Measurements from ENCODE around the gene ATP2C1. TPM values are rescaled to one million over a fixed set of nuclear protein-coding genes. Genes with fewer than 3 reads are reported as not detected.

Gene ATP2C1
- total RNA-seq, 1 donor from 2014 or later: 161 TPM

GRCh38 chr3:131004603-131005002 lies 110.7 kb downstream of the ATP2C1 start:
- no peaks in the 10 kb centered on the region for H3K27me3 Mint-ChIP-seq (ENCODE audit: insufficient read depth, low read depth)
- Histone ChIP-seq H4K20me1 (ENCODE audit: low read depth) (no peaks in the 10 kb centered on the region), H3K27me3 (no peaks in the 10 kb centered on the region), H3F3A (ENCODE audit: low read depth) (no peaks in the 10 kb centered on the region), H3K79me2 (ENCODE audit: low read depth) (no peaks in the 10 kb centered on the region), H2AFZ (replicated peaks) (no peak overlapping the region), H3K4me1 (no peaks in the 10 kb centered on the region), H3K9me3 (ENCODE audit: low read depth) (no peaks in the 10 kb centered on the region), H3K9ac (no peak overlapping the region), H3K27ac (no peak overlapping the region), H3K36me3 (peaks cover 12% of the 10 kb centered on the region), H3K4me2 (no peak overlapping the region), H3K4me3 (no peak overlapping the region)
- H3K36me3 Mint-ChIP-seq: peaks cover 12% of the 10 kb centered on the region
- H3K4me1 Mint-ChIP-seq: no peaks in the 10 kb centered on the region
- no peak for DNase-seq (ENCODE audit: low spot score)
- no peak overlapping the region for H3K4me3 Mint-ChIP-seq
- no peak overlapping the region for H3K27ac Mint-ChIP-seq
- no peaks in the 10 kb centered on the region for H3K9me3 Mint-ChIP-seq
- no peak for TF ChIP-seq EZH2 (IDR thresholded peaks at IDR 0.05)
- TF ChIP-seq EZH2phosphoT487 (IDR thresholded peaks at IDR 0.05): no peak
- no peak for TF ChIP-seq CTCF (IDR thresholded peaks at IDR 0.05)

GRCh38 chr3:131007256-131007655 lies 113.4 kb downstream of the ATP2C1 start:
- Histone ChIP-seq H3K4me2 (no peak overlapping the region), H3K27ac (no peak overlapping the region), H4K20me1 (ENCODE audit: low read depth) (no peaks in the 10 kb centered on the region), H3K36me3 (no peaks in the 10 kb centered on the region), H2AFZ (replicated peaks) (no peak overlapping the region), H3K4me1 (no peaks in the 10 kb centered on the region), H3K9ac (no peak overlapping the region), H3K79me2 (ENCODE audit: low read depth) (no peaks in the 10 kb centered on the region), H3K27me3 (no peaks in the 10 kb centered on the region), H3K9me3 (ENCODE audit: low read depth) (no peaks in the 10 kb centered on the region), H3K4me3 (no peak overlapping the region), H3F3A (ENCODE audit: low read depth) (no peaks in the 10 kb centered on the region)
- Mint-ChIP-seq H3K27me3 (ENCODE audit: insufficient read depth, low read depth) (no peaks in the 10 kb centered on the region), H3K4me3 (no peak overlapping the region), H3K27ac (no peak overlapping the region), H3K36me3 (peaks cover 16% of the 10 kb centered on the region), H3K9me3 (no peaks in the 10 kb centered on the region), H3K4me1 (no peaks in the 10 kb centered on the region)
- no peak for TF ChIP-seq EZH2 (IDR thresholded peaks at IDR 0.05)
- DNase-seq (ENCODE audit: low spot score): no peak

- Histone ChIP-seq H3K4me2 (no peak overlapping the region), H3K79me2 (ENCODE audit: low read depth) (no peaks in the 10 kb centered on the region), H2AFZ (replicated peaks) (no peak overlapping the region), H3K36me3 (no peaks in the 10 kb centered on the region), H3K27ac (no peak overlapping the region), H4K20me1 (ENCODE audit: low read depth) (no peaks in the 10 kb centered on the region), H3K9me3 (ENCODE audit: low read depth) (no peaks in the 10 kb centered on the region), H3K4me1 (no peaks in the 10 kb centered on the region), H3K9ac (no peak overlapping the region), H3K4me3 (no peak overlapping the region), H3K27me3 (no peaks in the 10 kb centered on the region), H3F3A (ENCODE audit: low read depth) (no peaks in the 10 kb centered on the region)
- H3K36me3 Mint-ChIP-seq: peaks cover 16% of the 10 kb centered on the region
- H3K4me3 Mint-ChIP-seq: no peak overlapping the region
- no peak overlapping the region for H3K27ac Mint-ChIP-seq
- no peaks in the 10 kb centered on the region for H3K4me1 Mint-ChIP-seq
- TF ChIP-seq EZH2 (IDR thresholded peaks at IDR 0.05): no peak
- TF ChIP-seq CTCF (IDR thresholded peaks at IDR 0.05): no peak
- no peak for TF ChIP-seq EZH2phosphoT487 (IDR thresholded peaks at IDR 0.05)
- H3K9me3 Mint-ChIP-seq: no peaks in the 10 kb centered on the region
- no peaks in the 10 kb centered on the region for H3K27me3 Mint-ChIP-seq (ENCODE audit: insufficient read depth, low read depth)
- no peak for DNase-seq (ENCODE audit: low spot score)
These were observed 113.9 kb downstream of the ATP2C1 start for GRCh38 chr3:131007782-131008181.

GRCh38 chr3:131008326-131008725 lies 114.4 kb downstream of the ATP2C1 start:
- Mint-ChIP-seq H3K4me1 (no peaks in the 10 kb centered on the region), H3K4me3 (no peak overlapping the region)
- H3K4me1 ChIP-seq: no peaks in the 10 kb centered on the region

More at GRCh38 chr3:131008326-131008725, 114.4 kb downstream of the ATP2C1 start:
- Histone ChIP-seq H3K79me2 (ENCODE audit: low read depth) (no peaks in the 10 kb centered on the region), H4K20me1 (ENCODE audit: low read depth) (no peaks in the 10 kb centered on the region), H3F3A (ENCODE audit: low read depth) (no peaks in the 10 kb centered on the region), H3K4me2 (no peak overlapping the region), H3K9ac (no peak overlapping the region), H3K36me3 (no peaks in the 10 kb centered on the region), H3K27ac (no peak overlapping the region), H3K4me3 (no peak overlapping the region), H2AFZ (replicated peaks) (no peak overlapping the region), H3K9me3 (ENCODE audit: low read depth) (no peaks in the 10 kb centered on the region), H3K27me3 (no peaks in the 10 kb centered on the region)
- TF ChIP-seq EZH2 (IDR thresholded peaks at IDR 0.05) (no peak), EZH2phosphoT487 (IDR thresholded peaks at IDR 0.05) (no peak), CTCF (IDR thresholded peaks at IDR 0.05) (no peak)
- H3K27me3 Mint-ChIP-seq (ENCODE audit: insufficient read depth, low read depth): no peaks in the 10 kb centered on the region
- no peak for DNase-seq (ENCODE audit: low spot score)
- no peaks in the 10 kb centered on the region for H3K9me3 Mint-ChIP-seq
- H3K36me3 Mint-ChIP-seq: peaks cover 19% of the 10 kb centered on the region
- no peak overlapping the region for H3K27ac Mint-ChIP-seq
